PC-3 (cell line): ENCODE results near the gene ACO2. TPM values are rescaled to one million over a fixed set of nuclear protein-coding genes. Genes with fewer than 3 reads are reported as not detected.
A peak's percentile ranks its signal among the peaks of the same experiment; 100 is the strongest.

Experiments used
- ATAC-seq: fragments of 200-7000 bp; cut with Tn5 transposase; 2 replicates; pipeline ENCODE4 v1.9.1; 2020; ENCODE audit warnings: mild to moderate bottlenecking, moderate library complexity
- BruUV-seq: library from RNA; stranded (reverse); fragments of 400-500 nt; replicated peaks from 2 replicates; lab custom pipeline; 2021; lab: Mats Ljungman, UMichigan
- CTCF ChIA-PET: fragments of 300-600 bp; sonication (Branson Sonifier 250); formaldehyde crosslinking; loops from one replicate; lab custom pipeline; 2022; ENCODE audit warnings: antibody characterized with exemption; lab: Charles Lee
- POLR2A ChIA-PET: fragments of 300-600 bp; sonication (Branson Sonifier 250); formaldehyde crosslinking; loops from one replicate; lab custom pipeline; 2022; ENCODE audit warnings: antibody characterized with exemption; ENCODE audit not compliant: unreplicated experiment; lab: Charles Lee
- DNase-seq: peaks from one replicate; pipeline ENCODE4 v3.0.0-alpha.2; 2015
- H2AFZ ChIP-seq: fragments of 300-600 bp; sonication (generic); 2 replicates; pipeline ENCODE4 v1.6.0; 2016; ENCODE audit warnings: antibody characterized with exemption, low read length
- H3F3A ChIP-seq: fragments of 300-600 bp; sonication (generic); one replicate; pipeline ENCODE4 v1.6.0; 2017; ENCODE audit warnings: antibody characterized with exemption, low read length, control low read depth, mild to moderate bottlenecking; ENCODE audit not compliant: unreplicated experiment
- H3K27ac ChIP-seq: fragments of 300-600 bp; sonication (generic); 2 replicates; pipeline ENCODE4 v1.5.1; 2016; ENCODE audit warnings: mild to moderate bottlenecking, low read length
- H3K27me3 ChIP-seq: fragments of 300-600 bp; sonication (generic); 2 replicates; pipeline ENCODE4 v1.6.1; 2016; ENCODE audit warnings: low read length, mixed read lengths
- H3K36me3 ChIP-seq: fragments of 300-600 bp; sonication (generic); 2 replicates; pipeline ENCODE4 v1.6.1; 2016; ENCODE audit warnings: low read depth, mixed run types, low read length, mixed read lengths
- H3K4me1 ChIP-seq: fragments of 300-600 bp; sonication (generic); 2 replicates; pipeline ENCODE4 v1.5.1; 2016; ENCODE audit warnings: low read length; ENCODE audit not compliant: insufficient read depth
- H3K4me2 ChIP-seq: fragments of 300-600 bp; sonication (generic); 2 replicates; pipeline ENCODE4 v1.6.0; 2016; ENCODE audit warnings: low read length
- H3K4me3 ChIP-seq: fragments of 300-600 bp; sonication (generic); 2 replicates; pipeline ENCODE4 v1.5.1; 2016; ENCODE audit warnings: mild to moderate bottlenecking, low read length, mixed read lengths
- H3K79me2 ChIP-seq: fragments of 300-600 bp; sonication (generic); 2 replicates; pipeline ENCODE4 v1.6.1; 2017; ENCODE audit warnings: low read length, mixed read lengths
- H3K9ac ChIP-seq: fragments of 300-600 bp; sonication (generic); 2 replicates; pipeline ENCODE4 v1.6.0; 2016; ENCODE audit warnings: mild to moderate bottlenecking, low read length
- H3K9me2 ChIP-seq: fragments of 300-600 bp; sonication (generic); replicated peaks from 2 replicates; pipeline ENCODE4 v1.6.1; 2016; ENCODE audit warnings: mixed run types, low read length, mixed read lengths
- H3K9me3 ChIP-seq: fragments of 300-600 bp; sonication (generic); 2 replicates; pipeline ENCODE4 v1.6.1; 2016; ENCODE audit warnings: low read length, mixed read lengths
- H4K20me1 ChIP-seq: fragments of 300-600 bp; sonication (generic); 2 replicates; pipeline ENCODE4 v1.6.1; 2016; ENCODE audit warnings: low read length, mixed read lengths
- EZH2 ChIP-seq: fragments of 300-600 bp; sonication (generic); IDR thresholded peaks from one replicate; pipeline ENCODE4 v1.6.1; 2017; ENCODE audit warnings: antibody characterized with exemption, mild to moderate bottlenecking, low read length; ENCODE audit not compliant: unreplicated experiment
- EZH2phosphoT487 ChIP-seq: fragments of 300-600 bp; sonication (generic); IDR thresholded peaks from 2 replicates; pipeline ENCODE4 v1.6.1; 2018; ENCODE audit warnings: mild to moderate bottlenecking, antibody characterized with exemption, low read length, borderline replicate concordance
- intact Hi-C: fragments of 100-400 bp; cut with micrococcal nuclease; formaldehyde crosslinking; loops from 2 replicates; pipeline ENCODE4 v1.9.0; 2023
- total RNA-seq: library from RNA; depleted of rRNA; stranded (reverse); fragments of >200 nt; gene quantifications from 2 replicates; pipeline ENCODE4 v1.2.3, GENCODE V29; 2014
- TF ChIP-seq, protein P1 (sequence below): fragments of 300-600 bp; sonication (generic); conservative IDR thresholded peaks from 2 replicates; pipeline ENCODE4 v1.5.1; 2017; ENCODE audit warnings: antibody characterized with exemption, low read depth, mild to moderate bottlenecking, low read length

Gene ACO2
- total RNA-seq, 1 experiment from 2014 or later: 130 TPM

DNA sequence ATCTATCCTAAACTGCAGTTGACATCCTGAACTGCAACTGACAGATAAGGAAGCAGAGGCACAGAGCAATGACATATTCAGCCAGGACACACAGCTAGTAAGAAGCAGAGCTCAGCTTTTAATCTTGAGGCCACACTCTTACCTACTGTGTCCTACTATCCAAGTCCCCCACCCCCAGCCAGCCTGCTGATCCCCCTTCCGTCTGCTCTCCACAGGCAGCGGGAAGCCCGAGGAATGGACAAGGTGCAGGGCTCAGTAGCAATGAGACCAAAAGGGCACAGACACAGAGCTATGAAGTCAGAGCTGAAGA is 71.0 kb downstream of the ACO2 start:
- Histone ChIP-seq H3F3A (no peaks in the 10 kb centered on the region), H4K20me1 (peaks cover 20% of the 10 kb centered on the region), H3K79me2 (peaks cover 58% of the 10 kb centered on the region), H3K9ac (no peak overlapping the region), H3K27me3 (no peaks in the 10 kb centered on the region), H3K4me3 (no peak overlapping the region), H3K4me1 (0 out of 2 replicates have a peak, but pooled peaks cover 4% of the 10 kb centered on the region), H3K36me3 (0 out of 2 replicates have a peak, but pooled peaks cover 3% of the 10 kb centered on the region), H3K9me2 (no peaks in the 10 kb centered on the region), H3K4me2 (no peak overlapping the region), H3K9me3 (no peaks in the 10 kb centered on the region), H3K27ac (no peak overlapping the region), H2AFZ (no peak overlapping the region)
- CTCF ChIA-PET: no interaction called here
- ATAC-seq (no peak), DNase-seq (no peak)
- POLR2A ChIA-PET: interaction anchor here (0.5 kb wide), 1 partner anchor 50 kb away, joined by 8 read pairs; the partner anchor contains the start of gene PMM1
- TF ChIP-seq, protein P1, sequence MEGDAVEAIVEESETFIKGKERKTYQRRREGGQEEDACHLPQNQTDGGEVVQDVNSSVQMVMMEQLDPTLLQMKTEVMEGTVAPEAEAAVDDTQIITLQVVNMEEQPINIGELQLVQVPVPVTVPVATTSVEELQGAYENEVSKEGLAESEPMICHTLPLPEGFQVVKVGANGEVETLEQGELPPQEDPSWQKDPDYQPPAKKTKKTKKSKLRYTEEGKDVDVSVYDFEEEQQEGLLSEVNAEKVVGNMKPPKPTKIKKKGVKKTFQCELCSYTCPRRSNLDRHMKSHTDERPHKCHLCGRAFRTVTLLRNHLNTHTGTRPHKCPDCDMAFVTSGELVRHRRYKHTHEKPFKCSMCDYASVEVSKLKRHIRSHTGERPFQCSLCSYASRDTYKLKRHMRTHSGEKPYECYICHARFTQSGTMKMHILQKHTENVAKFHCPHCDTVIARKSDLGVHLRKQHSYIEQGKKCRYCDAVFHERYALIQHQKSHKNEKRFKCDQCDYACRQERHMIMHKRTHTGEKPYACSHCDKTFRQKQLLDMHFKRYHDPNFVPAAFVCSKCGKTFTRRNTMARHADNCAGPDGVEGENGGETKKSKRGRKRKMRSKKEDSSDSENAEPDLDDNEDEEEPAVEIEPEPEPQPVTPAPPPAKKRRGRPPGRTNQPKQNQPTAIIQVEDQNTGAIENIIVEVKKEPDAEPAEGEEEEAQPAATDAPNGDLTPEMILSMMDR: no peak
- TF ChIP-seq EZH2phosphoT487 (no peak), EZH2 (no peak)
- no TSS peak for BruUV-seq
- intact Hi-C loops: no loop called here

DNA sequence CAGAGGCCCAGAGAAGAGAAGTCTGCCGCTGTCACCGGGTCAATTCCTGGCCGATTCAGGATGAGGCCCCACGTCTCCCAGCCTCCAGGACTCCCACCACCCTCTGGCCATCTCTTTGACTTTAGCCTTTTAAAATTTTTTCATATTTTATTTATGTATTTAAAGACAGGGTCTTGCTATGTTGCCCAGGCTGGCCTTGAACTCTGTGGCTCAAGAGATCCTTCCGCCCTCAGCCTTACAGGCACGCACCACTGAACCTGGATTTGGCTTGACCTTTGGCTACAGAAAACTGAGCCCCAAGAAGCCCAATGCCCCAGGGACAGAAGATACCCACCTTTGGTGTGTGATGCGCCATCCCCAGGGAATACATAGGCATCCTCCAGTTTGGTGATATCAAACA is 71.4 kb downstream of the ACO2 start:
- intact Hi-C loops: no loop called here
- H3K27me3 ChIP-seq: no peaks in the 10 kb centered on the region
- 0 out of 2 replicates have a peak, but pooled peaks cover 3% of the 10 kb centered on the region for H3K36me3 ChIP-seq
- no peak for DNase-seq
- no peak for TF ChIP-seq EZH2phosphoT487
- TF ChIP-seq, protein P1: no peak
- TF ChIP-seq EZH2: no peak
- ATAC-seq: no peak
- ChIA-PET POLR2A (interaction anchor here (0.5 kb wide), 1 partner anchor 49 kb away, joined by 8 read pairs; the partner anchor contains the start of gene PMM1), CTCF (no interaction called here)
- H2AFZ ChIP-seq: no peak overlapping the region
- H3K9me2 ChIP-seq: no peaks in the 10 kb centered on the region
- no TSS peak for BruUV-seq
- no peak overlapping the region for H3K4me3 ChIP-seq
- H3K4me1 ChIP-seq: 0 out of 2 replicates have a peak, but pooled peaks cover 6% of the 10 kb centered on the region
- H3K9me3 ChIP-seq: no peaks in the 10 kb centered on the region
- no peak overlapping the region for H3K27ac ChIP-seq
- H3K9ac ChIP-seq: no peak overlapping the region
- H3F3A ChIP-seq: no peaks in the 10 kb centered on the region
- H3K79me2 ChIP-seq: peaks cover 58% of the 10 kb centered on the region
- H4K20me1 ChIP-seq: peaks cover 20% of the 10 kb centered on the region
- H3K4me2 ChIP-seq: no peak overlapping the region

DNA sequence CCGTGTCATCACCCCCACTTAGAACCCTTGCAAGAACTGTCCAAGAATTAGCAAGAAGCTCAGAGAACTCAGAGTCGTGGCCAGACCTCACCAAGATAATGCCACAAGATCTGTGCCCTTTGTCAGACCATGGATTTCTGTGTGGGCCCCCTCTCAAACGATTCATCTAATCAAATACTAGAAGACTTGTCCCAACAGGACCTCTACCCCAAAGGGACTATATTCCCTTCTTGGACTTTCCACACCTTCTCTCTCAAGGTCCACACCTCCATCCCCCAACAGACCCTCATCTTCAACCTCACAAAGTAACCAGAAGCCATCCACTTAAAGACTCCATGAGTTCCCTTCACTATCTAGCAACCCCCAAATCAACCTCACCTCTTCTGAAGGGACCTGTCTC is 72.6 kb downstream of the ACO2 start:
- intact Hi-C loops: no loop called here
- ChIA-PET CTCF (interaction anchor here (0.6 kb wide), 1 partner anchor 84 kb away, joined by 5 read pairs; no protein-coding TSS in a partner anchor), POLR2A (no interaction called here)
- Histone ChIP-seq H3K79me2 (peaks cover 58% of the 10 kb centered on the region), H3K4me1 (0 out of 2 replicates have a peak, but pooled peaks cover 6% of the 10 kb centered on the region), H3K36me3 (0 out of 2 replicates have a peak, but pooled peaks cover 3% of the 10 kb centered on the region), H2AFZ (no peak overlapping the region), H3K9me2 (no peaks in the 10 kb centered on the region), H3K9ac (no peak overlapping the region), H3F3A (no peaks in the 10 kb centered on the region), H4K20me1 (peaks cover 20% of the 10 kb centered on the region), H3K27me3 (no peaks in the 10 kb centered on the region), H3K4me2 (peak overlapping the region; percentile 98; the same call in 1 of the 2 replicates), H3K4me3 (0 out of 2 replicates have a peak overlapping the region, but pooled peaks have one; percentile 18), H3K9me3 (no peaks in the 10 kb centered on the region), H3K27ac (no peak overlapping the region)
- ATAC-seq (no peak), DNase-seq (no peak)
- BruUV-seq: no TSS peak
- no peak for TF ChIP-seq EZH2phosphoT487
- TF ChIP-seq, protein P1: no peak
- TF ChIP-seq EZH2: no peak
